Activated CD8-positive, alpha-beta memory T cell treated with anti-CD3 and anti-CD28 coated beads for 36 hours (primary cell): ENCODE measurements around the gene LLGL1. TPM values are rescaled to one million over a fixed set of nuclear protein-coding genes. Genes with fewer than 3 reads are reported as not detected.

Experiments used
- CTCF ChIA-PET: fragments of 350-600 bp; sonication (Branson Sonifier 250); formaldehyde crosslinking; loops from one replicate; lab custom pipeline; 2021; ENCODE audit warnings: antibody characterized with exemption; lab: Charles Lee
- POLR2A ChIA-PET: fragments of 350-600 bp; sonication (Branson Sonifier 250); formaldehyde crosslinking; loops from one replicate; lab custom pipeline; 2021; ENCODE audit warnings: antibody characterized with exemption; lab: Charles Lee
- total RNA-seq, 2 experiments: library from RNA; stranded (reverse); gene quantifications; one replicate each; pipeline ENCODE4 v1.2.3, GENCODE V29; 2021

The LLGL1 gene
- total RNA-seq, 2 experiments from 2014 or later: 23.6 to 24.9 TPM

- CTCF ChIA-PET: no interaction called here
- POLR2A ChIA-PET: no interaction called here
These were observed 53.4 kb downstream of the LLGL1 start for GRCh38 chr17:18278867-18279266.

GRCh38 chr17:18280249-18280648 is 54.8 kb downstream of the LLGL1 start:
- ChIA-PET POLR2A (no interaction called here), CTCF (no interaction called here)

- POLR2A ChIA-PET: no interaction called here
- CTCF ChIA-PET: no interaction called here
These were observed 55.4 kb downstream of the LLGL1 start for GRCh38 chr17:18280766-18281371.

- CTCF ChIA-PET: no interaction called here
- POLR2A ChIA-PET: interaction anchor here (0.6 kb wide), 1 partner anchor 52 kb away, joined by 3 read pairs; no protein-coding TSS in a partner anchor
These were observed 56.4 kb downstream of the LLGL1 start for GRCh38 chr17:18281788-18282187.

- CTCF ChIA-PET: interaction anchor here (0.7 kb wide), 1 partner anchor 50 kb away, joined by 4 read pairs; no protein-coding TSS in a partner anchor
- POLR2A ChIA-PET: no interaction called here
These were observed 59.9 kb downstream of the LLGL1 start for GRCh38 chr17:18285296-18285695.

- ChIA-PET POLR2A (no interaction called here), CTCF (no interaction called here)
These were observed 66.5 kb downstream of the LLGL1 start for GRCh38 chr17:18291718-18292540.

Other genes starting within 250 kb of the LLGL1 start
- gene ATPAF2, start 186.5 kb upstream of the LLGL1 start, total RNA-seq: 10 to 100 TPM; 28.2 to 37.3 TPM
- 10 to 100 TPM; 11.0 to 11.4 TPM for gene GID4, start 186.2 kb upstream of the LLGL1 start, total RNA-seq
- 10 to 100 TPM; 53.2 to 53.7 TPM for gene DRG2, start 137.7 kb upstream of the LLGL1 start, total RNA-seq
- gene MYO15A, start 116.9 kb upstream of the LLGL1 start, total RNA-seq: under 1 TPM; 0.27 to 0.46 TPM
- 100 to 1,000 TPM; 173 TPM for gene ALKBH5, start 41.8 kb upstream of the LLGL1 start, total RNA-seq
- 100 to 1,000 TPM; 264 to 279 TPM for gene FLII, start 33.1 kb downstream of the LLGL1 start, total RNA-seq
- gene MIEF2, start 35.0 kb downstream of the LLGL1 start, total RNA-seq: 1 to 10 TPM; 4.3 to 4.4 TPM
- 10 to 100 TPM; 68.5 to 72.4 TPM for gene TOP3A, start 89.4 kb downstream of the LLGL1 start, total RNA-seq
- gene SMCR8, start 89.7 kb downstream of the LLGL1 start, total RNA-seq: 10 to 100 TPM; 21.5 to 21.6 TPM
- gene SHMT1, start 137.9 kb downstream of the LLGL1 start, total RNA-seq: 10 to 100 TPM; 49.6 to 50.4 TPM
- not detected for gene EVPLL, start 152.1 kb downstream of the LLGL1 start, total RNA-seq